PFSK-1 (cell line): ENCODE results near the gene MAMLD1.

Source experiments
- FOXP2 ChIP-seq: optimal IDR thresholded peaks from 2 replicates; pipeline ENCODE3; 2011; ENCODE audit warnings: borderline replicate concordance, control low read depth, inconsistent platforms; ENCODE audit not compliant: insufficient read depth; ENCODE audit errors: extremely low read length, extremely low read depth
- POLR2AphosphoS5 ChIP-seq: IDR thresholded peaks from 2 replicates; pipeline ENCODE4 v1.6.1; 2012; ENCODE audit warnings: low read depth, mild to moderate bottlenecking, control low read depth, low read length, moderate library complexity
- REST ChIP-seq, 2 experiments: IDR thresholded peaks; 2 replicates each; pipeline versions ENCODE4 v1.6.1 to v1.8.0; 2011 to 2012; ENCODE audit warnings: low read depth in 2 of 2, low read length in 2 of 2, control low read depth in 1 of 2, inconsistent platforms in 1 of 2, mild to moderate bottlenecking in 1 of 2, moderate library complexity in 1 of 2; ENCODE audit not compliant: insufficient read depth in 1 of 2
- SIN3A ChIP-seq: IDR thresholded peaks from 2 replicates; pipeline ENCODE4 v1.6.1; 2012; ENCODE audit warnings: mild to moderate bottlenecking, low read length, moderate library complexity, borderline replicate concordance; ENCODE audit not compliant: insufficient read depth
- TAF1 ChIP-seq: IDR thresholded peaks from 2 replicates; pipeline ENCODE4 v1.6.1; 2012; ENCODE audit warnings: low read length, control low read depth, borderline replicate concordance; ENCODE audit not compliant: insufficient read depth

GRCh38 chrX:150372280-150372679 is 9.2 kb downstream of the MAMLD1 start:
- TF ChIP-seq REST (IDR thresholded peaks at IDR 0.05; ENCODE audit: insufficient read depth in 1 of 2, low read depth in 2 of 2, low read length in 2 of 2), result no peak
- no peak for TF ChIP-seq POLR2AphosphoS5
- no peak for TF ChIP-seq SIN3A
- no peak for TF ChIP-seq TAF1
- TF ChIP-seq FOXP2, result no peak
